H9 (cell line): Measurements from ENCODE around the gene METTL22. TPM values are rescaled to one million over a fixed set of nuclear protein-coding genes. Genes with fewer than 3 reads are reported as not detected.

ENCODE experiments used
- DNase-seq: peaks from one replicate; pipeline ENCODE4 v3.0.0-alpha.2; 2017
- H2AFZ ChIP-seq: one replicate; pipeline ENCODE4 v1.6.1; 2013; ENCODE audit warnings: mild to moderate bottlenecking, low read length, control low read depth, moderate library complexity
- H2AK5ac ChIP-seq: 2 replicates; pipeline ENCODE4 v1.6.1; 2013; ENCODE audit warnings: low read length, control low read depth, mixed read lengths; ENCODE audit not compliant: insufficient read length
- H2BK120ac ChIP-seq: one replicate; pipeline ENCODE4 v1.6.1; 2013; ENCODE audit warnings: low read depth, mild to moderate bottlenecking, low read length, control low read depth, inconsistent platforms; ENCODE audit not compliant: poor library complexity, severe bottlenecking
- H2BK12ac ChIP-seq: 2 replicates; pipeline ENCODE4 v1.6.1; 2013; ENCODE audit warnings: low read length, control low read depth, mixed read lengths, low read depth; ENCODE audit not compliant: insufficient read length
- H2BK15ac ChIP-seq: 2 replicates; pipeline ENCODE4 v1.6.1; 2013; ENCODE audit warnings: low read depth, low read length, control low read depth
- H2BK20ac ChIP-seq: one replicate; pipeline ENCODE4 v1.6.1; 2013; ENCODE audit warnings: low read depth, mild to moderate bottlenecking, low read length, control low read depth, inconsistent platforms; ENCODE audit not compliant: poor library complexity, severe bottlenecking
- H2BK5ac ChIP-seq: 2 replicates; pipeline ENCODE4 v1.6.1; 2013; ENCODE audit warnings: low read length, control low read depth, mixed read lengths; ENCODE audit not compliant: insufficient read length
- H3K14ac ChIP-seq: 2 replicates; pipeline ENCODE4 v1.6.1; 2013; ENCODE audit warnings: low read length, control low read depth; ENCODE audit not compliant: insufficient read depth
- H3K18ac ChIP-seq: 2 replicates; pipeline ENCODE4 v1.6.1; 2013; ENCODE audit warnings: low read depth, mild to moderate bottlenecking, mixed read lengths, low read length, control low read depth; ENCODE audit not compliant: insufficient read length
- H3K23ac ChIP-seq: 2 replicates; pipeline ENCODE4 v1.6.1; 2013; ENCODE audit warnings: low read length, control low read depth, mixed read lengths, low read depth; ENCODE audit not compliant: insufficient read length
- H3K23me2 ChIP-seq: 2 replicates; pipeline ENCODE4 v1.6.1; 2013; ENCODE audit warnings: low read depth, mild to moderate bottlenecking, mixed read lengths, low read length, control low read depth; ENCODE audit not compliant: insufficient read length, poor library complexity, severe bottlenecking
- H3K27ac ChIP-seq: 2 replicates; pipeline ENCODE4 v1.5.1; 2013; ENCODE audit warnings: low read length, control low read depth, mixed read lengths, low read depth; ENCODE audit not compliant: insufficient read length
- H3K27me3 ChIP-seq: 2 replicates; pipeline ENCODE4 v1.6.1; 2013; ENCODE audit warnings: low read length, control low read depth, inconsistent platforms; ENCODE audit not compliant: insufficient read depth
- H3K4ac ChIP-seq: 2 replicates; pipeline ENCODE4 v1.6.1; 2013; ENCODE audit warnings: low read depth, mild to moderate bottlenecking, control low read depth, inconsistent platforms, low read length, moderate library complexity
- H3K4me1 ChIP-seq: 2 replicates; pipeline ENCODE4 v1.6.1; 2013; ENCODE audit warnings: low read length, control low read depth, inconsistent platforms; ENCODE audit not compliant: insufficient read depth
- H3K4me2 ChIP-seq: 2 replicates; pipeline ENCODE4 v1.6.1; 2013; ENCODE audit warnings: low read length, control low read depth, mixed read lengths; ENCODE audit not compliant: insufficient read length, insufficient read depth
- H3K56ac ChIP-seq: 2 replicates; pipeline ENCODE4 v1.6.1; 2013; ENCODE audit warnings: low read depth, mild to moderate bottlenecking, mixed read lengths, low read length, control low read depth; ENCODE audit not compliant: insufficient read length
- H3K79me1 ChIP-seq: 2 replicates; pipeline ENCODE4 v1.6.1; 2013; ENCODE audit warnings: low read depth, mild to moderate bottlenecking, moderate library complexity, low read length, control low read depth, inconsistent platforms; ENCODE audit not compliant: insufficient read depth, poor library complexity, severe bottlenecking
- H3K79me2 ChIP-seq: 2 replicates; pipeline ENCODE4 v1.6.1; 2013; ENCODE audit warnings: low read length, control low read depth, inconsistent platforms; ENCODE audit not compliant: insufficient read depth
- H3K9ac ChIP-seq: 2 replicates; pipeline ENCODE4 v1.6.1; 2013; ENCODE audit warnings: low read length, control low read depth, mixed read lengths; ENCODE audit not compliant: insufficient read length; ENCODE audit errors: extremely low read depth
- H3K9me3 ChIP-seq: one replicate; pipeline ENCODE4 v1.6.1; 2013; ENCODE audit warnings: low read depth, low read length, inconsistent platforms; ENCODE audit not compliant: control insufficient read depth
- H3T11ph ChIP-seq: one replicate; pipeline ENCODE4 v1.6.1; 2013; ENCODE audit warnings: mild to moderate bottlenecking, low read length, control low read depth, inconsistent platforms
- H4K20me1 ChIP-seq: one replicate; pipeline ENCODE4 v1.6.1; 2013; ENCODE audit not compliant: control insufficient read depth, insufficient read length, insufficient read depth
- H4K5ac ChIP-seq: 2 replicates; pipeline ENCODE4 v1.6.1; 2013; ENCODE audit warnings: low read depth, mild to moderate bottlenecking, mixed read lengths, low read length, control low read depth; ENCODE audit not compliant: insufficient read length
- H4K8ac ChIP-seq: replicated peaks from 2 replicates; pipeline ENCODE4 v1.6.1; 2013; ENCODE audit warnings: low read length, control low read depth, mixed read lengths, low read depth; ENCODE audit not compliant: insufficient read length
- H4K91ac ChIP-seq: 2 replicates; pipeline ENCODE4 v1.6.1; 2013; ENCODE audit warnings: low read depth, mild to moderate bottlenecking, moderate library complexity, mixed read lengths, low read length, control low read depth; ENCODE audit not compliant: insufficient read length
- H3K27ac Mint-ChIP-seq, 3 experiments: 2 replicates in 2 of 3; 3 replicates in 1 of 3; pipeline ENCODE4 v1.8.0; 2020 to 2021; ENCODE audit warnings: mixed read lengths in 3 of 3, mild to moderate bottlenecking in 1 of 3, moderate library complexity in 1 of 3
- H3K27me3 Mint-ChIP-seq: 2 replicates; pipeline ENCODE4 v1.8.0; 2021; ENCODE audit warnings: low read depth, mild to moderate bottlenecking, moderate library complexity, mixed read lengths
- H3K36me3 Mint-ChIP-seq, 3 experiments: 2 replicates in 2 of 3; 3 replicates in 1 of 3; pipeline ENCODE4 v1.8.0; 2020 to 2021; ENCODE audit warnings: low read depth in 3 of 3, mixed read lengths in 3 of 3; ENCODE audit not compliant: insufficient read depth in 1 of 3
- H3K4me1 Mint-ChIP-seq, 2 experiments: 2 replicates each; pipeline ENCODE4 v1.8.0; 2020; ENCODE audit warnings: mixed read lengths in 2 of 2
- H3K4me3 Mint-ChIP-seq, 2 experiments: 2 replicates in 1 of 2; 3 replicates in 1 of 2; pipeline ENCODE4 v1.8.0; 2020 to 2021; ENCODE audit warnings: mild to moderate bottlenecking in 2 of 2, mixed read lengths in 2 of 2, moderate library complexity in 1 of 2
- H3K9me3 Mint-ChIP-seq, 2 experiments: 2 replicates in 1 of 2; 3 replicates in 1 of 2; pipeline ENCODE4 v1.8.0; 2020; ENCODE audit warnings: mild to moderate bottlenecking in 2 of 2, mixed read lengths in 2 of 2, moderate library complexity in 1 of 2
- WGBS: extraction: QIAGEN DNeasy Blood & Tissue Kit; methylation state at CpG from one replicate; pipeline ENCODE4 v1.1.7; 2013; ENCODE audit warnings: missing lambda C conversion rate, low lambda C conversion rate, mixed read lengths; ENCODE audit not compliant: insufficient read length; ENCODE audit errors: extremely low coverage; 5-methylcytosine and 5-hydroxymethylcytosine counted together
- total RNA-seq: library from RNA; stranded (reverse); gene quantifications from 2 replicates; pipeline ENCODE4 v1.2.1, GENCODE V29; 2021
- TF ChIP-seq, protein P1 (sequence below): fragments of 200-600 bp; sonication (generic); conservative IDR thresholded peaks from 3 replicates; pipeline ENCODE4 v1.8.0; 2021; ENCODE audit warnings: antibody characterized with exemption, mild to moderate bottlenecking

The METTL22 gene
- total RNA-seq, 1 experiment from 2014 or later = 51.9 TPM

DNA sequence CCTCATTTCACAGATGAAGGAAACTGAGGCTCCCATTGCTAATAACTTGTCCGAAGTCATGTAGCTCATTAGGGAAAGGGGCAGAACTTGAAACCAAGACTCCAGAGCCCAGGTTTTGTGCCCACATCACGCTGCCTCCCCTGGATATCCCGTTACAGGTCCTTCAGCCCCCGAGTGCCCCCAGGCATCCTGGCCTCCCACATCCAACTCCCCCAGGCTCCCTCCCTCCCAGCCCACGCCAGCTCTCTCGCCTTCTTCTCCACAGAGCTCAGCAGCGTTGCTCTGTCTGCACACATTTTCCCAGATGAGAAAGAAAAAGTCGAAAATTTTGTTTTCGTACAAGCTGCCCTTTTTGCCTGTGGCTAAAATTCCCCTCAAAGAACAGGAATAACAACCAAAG is 14.3 kb upstream of the METTL22 start:
- no CpG with 5 or more reads among the region's 9 CpGs for WGBS
- no peak overlapping the region for H3T11ph ChIP-seq
- TF ChIP-seq, protein P1, sequence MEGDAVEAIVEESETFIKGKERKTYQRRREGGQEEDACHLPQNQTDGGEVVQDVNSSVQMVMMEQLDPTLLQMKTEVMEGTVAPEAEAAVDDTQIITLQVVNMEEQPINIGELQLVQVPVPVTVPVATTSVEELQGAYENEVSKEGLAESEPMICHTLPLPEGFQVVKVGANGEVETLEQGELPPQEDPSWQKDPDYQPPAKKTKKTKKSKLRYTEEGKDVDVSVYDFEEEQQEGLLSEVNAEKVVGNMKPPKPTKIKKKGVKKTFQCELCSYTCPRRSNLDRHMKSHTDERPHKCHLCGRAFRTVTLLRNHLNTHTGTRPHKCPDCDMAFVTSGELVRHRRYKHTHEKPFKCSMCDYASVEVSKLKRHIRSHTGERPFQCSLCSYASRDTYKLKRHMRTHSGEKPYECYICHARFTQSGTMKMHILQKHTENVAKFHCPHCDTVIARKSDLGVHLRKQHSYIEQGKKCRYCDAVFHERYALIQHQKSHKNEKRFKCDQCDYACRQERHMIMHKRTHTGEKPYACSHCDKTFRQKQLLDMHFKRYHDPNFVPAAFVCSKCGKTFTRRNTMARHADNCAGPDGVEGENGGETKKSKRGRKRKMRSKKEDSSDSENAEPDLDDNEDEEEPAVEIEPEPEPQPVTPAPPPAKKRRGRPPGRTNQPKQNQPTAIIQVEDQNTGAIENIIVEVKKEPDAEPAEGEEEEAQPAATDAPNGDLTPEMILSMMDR = no peak

More for the DNA sequence above, 14.3 kb upstream of the METTL22 start:
- no peaks in the 10 kb centered on the region for H3K23me2 ChIP-seq
- H3K27me3 ChIP-seq = no peaks in the 10 kb centered on the region
- H2BK120ac ChIP-seq = no peak overlapping the region
- H3K27me3 Mint-ChIP-seq = peaks cover 31% of the 10 kb centered on the region
- H3K18ac ChIP-seq = no peak overlapping the region
- H3K14ac ChIP-seq = no peak overlapping the region
- H3K9me3 ChIP-seq = no peaks in the 10 kb centered on the region
- no peak overlapping the region for H2AK5ac ChIP-seq
- H3K79me1 ChIP-seq = no peaks in the 10 kb centered on the region
- no peak overlapping the region for H3K23ac ChIP-seq
- DNase-seq = no peak
- H3K9ac ChIP-seq = no peak overlapping the region
- no peak overlapping the region for H3K4ac ChIP-seq
- no peak overlapping the region for H4K8ac ChIP-seq
- H2BK15ac ChIP-seq = no peak overlapping the region
- H3K56ac ChIP-seq = no peak overlapping the region
- no peak overlapping the region for H3K27ac ChIP-seq
- no peak overlapping the region for H2BK5ac ChIP-seq
- peaks cover 9 to 20% of the 10 kb centered on the region in 2 experiments for H3K4me1 Mint-ChIP-seq
- H4K20me1 ChIP-seq = no peaks in the 10 kb centered on the region
- no peak overlapping the region for H4K91ac ChIP-seq
- no peak overlapping the region for H4K5ac ChIP-seq
- H3K4me1 ChIP-seq = no peaks in the 10 kb centered on the region
- H3K79me2 ChIP-seq = no peaks in the 10 kb centered on the region
- H3K36me3 Mint-ChIP-seq = no peaks in the 10 kb centered on the region; a peak in 1 of 7 replicates
- H2BK12ac ChIP-seq = no peak overlapping the region
- no peak overlapping the region for H3K27ac Mint-ChIP-seq
- H3K4me2 ChIP-seq = no peak overlapping the region
- H2BK20ac ChIP-seq = no peak overlapping the region
- H2AFZ ChIP-seq = no peak overlapping the region
- H3K9me3 Mint-ChIP-seq = peaks cover 0 to 3% of the 10 kb centered on the region in 2 experiments; a peak in 3 of 5 replicates
- no peak overlapping the region for H3K4me3 Mint-ChIP-seq
